Stimulated activated CD4-positive, alpha-beta T cell treated with anti-CD3 and anti-CD28 coated beads, Interleukin-15, amount 100 ng/mL, for 48 hours (primary cell): ENCODE measurements around the gene FANCL.
"Not testable (repeated sequence)": the region's sequence is repeated elsewhere in the genome, so short reads cannot be mapped to it uniquely, and the experiment has no call there.

Experiments used
- DNase-seq, 2 donors: peaks; one replicate each; pipeline ENCODE4 v3.0.0-alpha.2; 2020; ENCODE audit warnings: low read depth in 2 of 2

Gene FANCL

GRCh38 chr2:58145769-58146168 lies 95.4 kb downstream of the FANCL start:
- not testable (repeated sequence) for DNase-seq

- no peak for DNase-seq
Measured at GRCh38 chr2:58140508-58141072, 100.5 kb downstream of the FANCL start.

- DNase-seq: no peak
Measured at GRCh38 chr2:58138396-58139030, 102.6 kb downstream of the FANCL start.

- no peak for DNase-seq
Measured at GRCh38 chr2:58137856-58138255, 103.3 kb downstream of the FANCL start.

GRCh38 chr2:58137221-58137620 lies 103.9 kb downstream of the FANCL start:
- no peak for DNase-seq

- DNase-seq: no peak
Measured at GRCh38 chr2:58135861-58136260, 105.3 kb downstream of the FANCL start.

- DNase-seq: no peak
Measured at GRCh38 chr2:58133395-58133794, 107.7 kb downstream of the FANCL start.

- DNase-seq: no peak
Measured at GRCh38 chr2:58131191-58132011, 109.7 kb downstream of the FANCL start.

- no peak for DNase-seq
Measured at GRCh38 chr2:58130238-58130637, 110.9 kb downstream of the FANCL start.

- DNase-seq: no peak
Measured at GRCh38 chr2:58127111-58127510, 114.0 kb downstream of the FANCL start.

- no peak for DNase-seq
Measured at GRCh38 chr2:58122540-58122939, 118.6 kb downstream of the FANCL start.

- DNase-seq: no peak
Measured at GRCh38 chr2:58122040-58122439, 119.1 kb downstream of the FANCL start.

- DNase-seq: no peak
Measured at GRCh38 chr2:58120626-58121229, 120.4 kb downstream of the FANCL start.

- not testable (repeated sequence) for DNase-seq
Measured at GRCh38 chr2:58113563-58113962, 127.6 kb downstream of the FANCL start.

- no peak for DNase-seq
Measured at GRCh38 chr2:58110765-58111164, 130.4 kb downstream of the FANCL start.

- DNase-seq: no peak
Measured at GRCh38 chr2:58109481-58109880, 131.6 kb downstream of the FANCL start.
